Measurements from ENCODE around the gene C14orf119.

C14orf119 gene

GRCh38 chr14:23101213-23101970 is 6.1 kb downstream of the C14orf119 start:
- H3K79me1 ChIP-seq (ENCODE audit: low read length) = no peaks in the 10 kb centered on the region
- H3K27ac ChIP-seq (ENCODE audit: low read depth, low read length) = no peak overlapping the region
- no peaks in the 10 kb centered on the region for H3K9me3 ChIP-seq (ENCODE audit: insufficient read depth, low read depth, low read length)
- no peak overlapping the region for H3K9ac ChIP-seq (ENCODE audit: low read length)
- no peak overlapping the region for H3K14ac ChIP-seq (ENCODE audit: low read length)
- DNase-seq = no peak
- H3K79me2 ChIP-seq (ENCODE audit: control insufficient read depth, insufficient read depth, low read length, poor library complexity) = peaks cover 2% of the 10 kb centered on the region
- no CpG with 5 or more reads among the region's 6 CpGs for WGBS (ENCODE audit: extremely low coverage, insufficient coverage, insufficient read length)
- no peak overlapping the region for H3K18ac ChIP-seq (ENCODE audit: low read length)
- H4K8ac ChIP-seq (ENCODE audit: low read depth, low read length) = no peak overlapping the region
- H2BK5ac ChIP-seq (ENCODE audit: low read depth, low read length, poor library complexity) = no peak overlapping the region
- no peak overlapping the region for H3K23ac ChIP-seq (ENCODE audit: low read length)
- no peak overlapping the region for H2BK12ac ChIP-seq (ENCODE audit: low read length)
- no peak overlapping the region for H2BK120ac ChIP-seq (ENCODE audit: insufficient read depth, low read length, poor library complexity)
- H3K4me2 ChIP-seq (ENCODE audit: low read length) = no peak overlapping the region
- H3K4me1 ChIP-seq (ENCODE audit: control insufficient read depth in 1 of 2, insufficient read depth in 2 of 2, low read length in 2 of 2) = peaks cover 3 to 9% of the 10 kb centered on the region in 2 experiments
- no peak overlapping the region for H2AFZ ChIP-seq (ENCODE audit: insufficient read depth, low read length, poor library complexity)
- H3K4me3 ChIP-seq (ENCODE audit: low read depth, low read length) = no peak overlapping the region
- H4K91ac ChIP-seq (ENCODE audit: low read depth, low read length) = no peak overlapping the region
- no peaks in the 10 kb centered on the region for H3K27me3 ChIP-seq (ENCODE audit: insufficient read depth, low read length)
- H3K4ac ChIP-seq (ENCODE audit: low read depth, low read length) = no peak overlapping the region
- no peak overlapping the region for H2AK5ac ChIP-seq (ENCODE audit: low read length)
- no peak overlapping the region for H4K12ac ChIP-seq (ENCODE audit: low read depth, low read length)
- peaks cover 3 to 9% of the 10 kb centered on the region in 2 experiments for H3K36me3 ChIP-seq (ENCODE audit: control insufficient read depth in 1 of 2, insufficient read depth in 2 of 2, low read length in 2 of 2)

DNA sequence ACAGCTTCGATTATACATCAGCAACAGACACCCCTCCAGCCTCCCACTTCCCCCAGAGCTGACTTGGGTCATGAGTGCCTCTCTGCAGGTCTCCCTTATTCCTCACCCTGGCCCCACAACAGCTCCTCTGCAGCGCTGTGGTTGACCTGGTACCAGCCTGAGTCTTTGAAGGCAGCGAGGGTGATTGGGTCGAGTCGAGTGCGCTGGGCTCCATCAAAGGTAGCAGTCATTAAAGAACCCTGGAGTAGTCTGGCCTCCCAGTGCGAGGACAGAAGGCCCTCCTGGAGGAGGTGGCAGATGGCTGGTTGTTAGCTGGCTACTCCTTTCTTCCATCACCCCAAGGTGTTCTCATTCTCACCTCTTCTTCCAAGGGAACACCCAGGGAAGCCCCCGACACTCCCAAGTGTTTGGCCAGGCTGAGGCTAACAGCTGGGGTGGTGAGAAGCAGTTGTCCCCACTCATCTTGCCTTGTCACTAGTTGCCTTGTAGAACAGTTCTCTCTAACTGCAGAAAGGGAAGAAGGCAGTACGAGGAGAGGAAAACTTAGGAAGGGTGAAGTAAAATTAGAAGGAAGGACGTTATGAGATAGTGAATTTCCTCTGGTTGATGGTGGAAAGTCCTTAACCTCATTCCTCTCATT is 6.8 kb downstream of the C14orf119 start:
- Histone ChIP-seq H3K4me3 (ENCODE audit: low read depth, low read length) (no peak overlapping the region), H3K9ac (ENCODE audit: low read length) (no peak overlapping the region), H3K27me3 (ENCODE audit: insufficient read depth, low read length) (no peaks in the 10 kb centered on the region), H3K9me3 (ENCODE audit: insufficient read depth, low read depth, low read length) (no peaks in the 10 kb centered on the region), H2BK12ac (ENCODE audit: low read length) (no peak overlapping the region), H4K8ac (ENCODE audit: low read depth, low read length) (no peak overlapping the region), H3K79me2 (ENCODE audit: control insufficient read depth, insufficient read depth, low read length, poor library complexity) (no peaks in the 10 kb centered on the region), H3K23ac (ENCODE audit: low read length) (no peak overlapping the region), H3K36me3 (ENCODE audit: control insufficient read depth in 1 of 2, insufficient read depth in 2 of 2, low read length in 2 of 2) (peaks cover 3 to 9% of the 10 kb centered on the region in 2 experiments), H3K18ac (ENCODE audit: low read length) (no peak overlapping the region), H3K27ac (ENCODE audit: low read depth, low read length) (no peak overlapping the region), H4K91ac (ENCODE audit: low read depth, low read length) (no peak overlapping the region), H4K12ac (ENCODE audit: low read depth, low read length) (no peak overlapping the region), H3K4me1 (ENCODE audit: control insufficient read depth in 1 of 2, insufficient read depth in 2 of 2, low read length in 2 of 2) (peaks cover 0 to 5% of the 10 kb centered on the region in 2 experiments), H3K14ac (ENCODE audit: low read length) (no peak overlapping the region), H2AFZ (ENCODE audit: insufficient read depth, low read length, poor library complexity) (no peak overlapping the region), H3K4ac (ENCODE audit: low read depth, low read length) (no peak overlapping the region), H3K4me2 (ENCODE audit: low read length) (no peak overlapping the region), H2AK5ac (ENCODE audit: low read length) (no peak overlapping the region), H2BK120ac (ENCODE audit: insufficient read depth, low read length, poor library complexity) (no peak overlapping the region), H3K79me1 (ENCODE audit: low read length) (no peaks in the 10 kb centered on the region), H2BK5ac (ENCODE audit: low read depth, low read length, poor library complexity) (no peak overlapping the region)
- no CpG with 5 or more reads among the region's 10 CpGs for WGBS (ENCODE audit: extremely low coverage, insufficient coverage, insufficient read length)
- no peak for DNase-seq

DNA sequence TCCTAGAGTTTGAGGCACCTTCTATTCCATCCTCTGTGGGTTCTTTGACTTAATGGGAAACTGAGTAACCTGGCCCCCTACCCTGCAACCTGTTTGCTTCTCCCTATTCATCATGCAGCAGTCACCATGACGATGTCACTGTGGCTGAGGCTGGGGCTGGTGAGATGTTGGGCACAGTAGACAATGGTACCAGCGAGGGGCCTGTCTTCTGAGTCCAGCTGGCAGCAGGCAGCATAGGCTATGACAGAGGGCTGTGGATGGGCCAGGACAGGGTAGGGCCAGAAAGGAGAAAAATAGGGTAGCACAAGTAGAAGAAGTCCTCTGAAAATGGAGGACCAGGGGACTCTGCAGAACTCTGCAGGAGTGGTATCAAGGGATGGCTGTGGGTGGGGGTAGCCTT is 7.5 kb downstream of the C14orf119 start:
- WGBS (ENCODE audit: extremely low coverage, insufficient coverage, insufficient read length) = no CpG with 5 or more reads among the region's 2 CpGs
- H3K9me3 ChIP-seq (ENCODE audit: insufficient read depth, low read depth, low read length) = no peaks in the 10 kb centered on the region
- no peak overlapping the region for H3K4me3 ChIP-seq (ENCODE audit: low read depth, low read length)
- no peak overlapping the region for H3K27ac ChIP-seq (ENCODE audit: low read depth, low read length)
- no peak overlapping the region for H3K4ac ChIP-seq (ENCODE audit: low read depth, low read length)
- no peaks in the 10 kb centered on the region for H3K79me2 ChIP-seq (ENCODE audit: control insufficient read depth, insufficient read depth, low read length, poor library complexity)
- H2AFZ ChIP-seq (ENCODE audit: insufficient read depth, low read length, poor library complexity) = no peak overlapping the region
- no peak for DNase-seq
- H3K23ac ChIP-seq (ENCODE audit: low read length) = no peak overlapping the region
- no peak overlapping the region for H2BK12ac ChIP-seq (ENCODE audit: low read length)
- no peak overlapping the region for H2BK5ac ChIP-seq (ENCODE audit: low read depth, low read length, poor library complexity)
- no peak overlapping the region for H3K14ac ChIP-seq (ENCODE audit: low read length)
- H3K4me2 ChIP-seq (ENCODE audit: low read length) = no peak overlapping the region
- no peak overlapping the region for H4K8ac ChIP-seq (ENCODE audit: low read depth, low read length)
- no peaks in the 10 kb centered on the region for H3K79me1 ChIP-seq (ENCODE audit: low read length)
- no peak overlapping the region for H4K91ac ChIP-seq (ENCODE audit: low read depth, low read length)
- H3K4me1 ChIP-seq (ENCODE audit: control insufficient read depth in 1 of 2, insufficient read depth in 2 of 2, low read length in 2 of 2) = peaks cover 0 to 3% of the 10 kb centered on the region in 2 experiments
- no peak overlapping the region for H3K18ac ChIP-seq (ENCODE audit: low read length)
- no peak overlapping the region for H2AK5ac ChIP-seq (ENCODE audit: low read length)
- no peak overlapping the region for H4K12ac ChIP-seq (ENCODE audit: low read depth, low read length)
- no peak overlapping the region for H3K9ac ChIP-seq (ENCODE audit: low read length)
- H3K27me3 ChIP-seq (ENCODE audit: insufficient read depth, low read length) = no peaks in the 10 kb centered on the region
- peaks cover 1 to 5% of the 10 kb centered on the region in 2 experiments for H3K36me3 ChIP-seq (ENCODE audit: control insufficient read depth in 1 of 2, insufficient read depth in 2 of 2, low read length in 2 of 2)
- H2BK120ac ChIP-seq (ENCODE audit: insufficient read depth, low read length, poor library complexity) = no peak overlapping the region

DNA sequence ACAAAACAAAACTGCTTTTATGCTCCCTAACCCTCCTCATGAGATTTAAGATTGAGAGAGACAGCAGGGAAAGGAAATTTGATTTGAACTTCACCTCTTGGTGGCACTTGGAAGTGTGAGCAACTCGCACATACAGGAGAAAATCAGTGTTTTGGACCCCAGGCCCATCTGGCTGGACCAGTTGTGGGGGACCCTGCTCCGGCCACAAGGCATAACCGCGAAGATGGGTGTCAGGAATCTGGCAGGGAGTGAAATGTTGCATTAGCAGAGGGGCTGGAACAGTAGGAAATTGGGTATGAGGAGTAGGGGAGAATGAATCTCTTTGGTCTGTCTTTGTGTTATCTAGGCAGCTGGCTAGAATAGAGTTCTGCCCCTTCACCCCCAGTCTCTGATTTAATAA is 8.3 kb downstream of the C14orf119 start:
- DNase-seq = no peak

More for the DNA sequence above, 8.3 kb downstream of the C14orf119 start:
- no peaks in the 10 kb centered on the region for H3K79me1 ChIP-seq (ENCODE audit: low read length)
- H3K4me1 ChIP-seq (ENCODE audit: control insufficient read depth in 1 of 2, insufficient read depth in 2 of 2, low read length in 2 of 2) = peaks cover 0 to 2% of the 10 kb centered on the region in 2 experiments
- H2AK5ac ChIP-seq (ENCODE audit: low read length) = no peak overlapping the region
- H3K23ac ChIP-seq (ENCODE audit: low read length) = no peak overlapping the region
- H3K4ac ChIP-seq (ENCODE audit: low read depth, low read length) = no peak overlapping the region
- no peaks in the 10 kb centered on the region for H3K9me3 ChIP-seq (ENCODE audit: insufficient read depth, low read depth, low read length)
- no peak overlapping the region for H2BK12ac ChIP-seq (ENCODE audit: low read length)
- WGBS (ENCODE audit: extremely low coverage, insufficient coverage, insufficient read length) = no CpG with 5 or more reads among the region's 4 CpGs
- no peak overlapping the region for H3K9ac ChIP-seq (ENCODE audit: low read length)
- no peaks in the 10 kb centered on the region for H3K79me2 ChIP-seq (ENCODE audit: control insufficient read depth, insufficient read depth, low read length, poor library complexity)
- no peak overlapping the region for H4K12ac ChIP-seq (ENCODE audit: low read depth, low read length)
- H3K27ac ChIP-seq (ENCODE audit: low read depth, low read length) = no peak overlapping the region
- H3K27me3 ChIP-seq (ENCODE audit: insufficient read depth, low read length) = no peaks in the 10 kb centered on the region
- no peak overlapping the region for H3K4me2 ChIP-seq (ENCODE audit: low read length)
- H2AFZ ChIP-seq (ENCODE audit: insufficient read depth, low read length, poor library complexity) = no peak overlapping the region
- no peak overlapping the region for H3K14ac ChIP-seq (ENCODE audit: low read length)
- no peak overlapping the region for H3K18ac ChIP-seq (ENCODE audit: low read length)
- no peak overlapping the region for H2BK120ac ChIP-seq (ENCODE audit: insufficient read depth, low read length, poor library complexity)
- H4K8ac ChIP-seq (ENCODE audit: low read depth, low read length) = no peak overlapping the region
- no peaks in the 10 kb centered on the region for H3K36me3 ChIP-seq (ENCODE audit: control insufficient read depth in 1 of 2, insufficient read depth in 2 of 2, low read length in 2 of 2)
- no peak overlapping the region for H3K4me3 ChIP-seq (ENCODE audit: low read depth, low read length)
- no peak overlapping the region for H4K91ac ChIP-seq (ENCODE audit: low read depth, low read length)
- no peak overlapping the region for H2BK5ac ChIP-seq (ENCODE audit: low read depth, low read length, poor library complexity)

Measured in trophoblast cell (in vitro differentiated cells and primary cell).